Suprapubic skin (tissue), 4 donors: ENCODE results near the gene KCNIP3.

Experiments
- EP300 ChIP-seq: sonication (generic); formaldehyde crosslinking; IDR thresholded peaks from one replicate; pipeline ENCODE4 v1.6.1; 2017; ENCODE audit warnings: antibody characterized with exemption
- POLR2A ChIP-seq, 2 donors: fragments of 450-650 bp; IDR thresholded peaks; one replicate each; pipeline ENCODE4 v1.6.1; 2017; ENCODE audit warnings: antibody characterized with exemption in 2 of 2, mild to moderate bottlenecking in 2 of 2, moderate library complexity in 2 of 2
- POLR2AphosphoS5 ChIP-seq, 3 donors: sonication (generic); formaldehyde crosslinking; IDR thresholded peaks; one replicate each; pipeline ENCODE4 v1.6.1; 2017; ENCODE audit warnings: antibody characterized with exemption in 3 of 3
- TF ChIP-seq, protein P1 (sequence below), 2 donors: fragments of 200-600 bp in 1 of 2; fragments of 450-650 bp in 1 of 2; sonication (generic) in 1 of 2; IDR thresholded peaks; one replicate each; pipeline ENCODE4 v1.5.1; 2016 to 2019; ENCODE audit warnings: antibody characterized with exemption in 2 of 2, mild to moderate bottlenecking in 1 of 2, moderate library complexity in 1 of 2

DNA sequence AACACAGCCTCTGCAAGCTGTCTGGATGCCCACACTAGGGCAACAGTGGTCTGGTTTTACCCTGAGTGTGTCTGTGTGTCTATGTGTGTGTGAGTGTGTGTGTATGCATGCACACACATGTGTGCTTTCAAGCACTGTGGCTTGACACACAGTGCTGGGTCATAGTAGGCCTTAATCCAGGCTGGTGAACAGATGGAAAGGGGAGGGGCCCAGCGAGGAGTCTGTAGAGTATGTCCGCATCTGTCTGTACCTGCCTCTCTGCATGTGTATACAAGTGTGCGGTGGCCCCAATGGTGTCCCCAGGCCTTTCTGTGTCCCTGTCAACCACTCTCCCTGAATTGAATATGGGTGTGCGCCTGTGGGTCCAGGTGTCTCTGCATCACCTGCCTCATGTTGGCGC is 9.3 kb upstream of the KCNIP3 start:
- no peak for TF ChIP-seq POLR2A (IDR thresholded peaks at IDR 0.05)
- no peak for TF ChIP-seq EP300
- TF ChIP-seq, protein P1, sequence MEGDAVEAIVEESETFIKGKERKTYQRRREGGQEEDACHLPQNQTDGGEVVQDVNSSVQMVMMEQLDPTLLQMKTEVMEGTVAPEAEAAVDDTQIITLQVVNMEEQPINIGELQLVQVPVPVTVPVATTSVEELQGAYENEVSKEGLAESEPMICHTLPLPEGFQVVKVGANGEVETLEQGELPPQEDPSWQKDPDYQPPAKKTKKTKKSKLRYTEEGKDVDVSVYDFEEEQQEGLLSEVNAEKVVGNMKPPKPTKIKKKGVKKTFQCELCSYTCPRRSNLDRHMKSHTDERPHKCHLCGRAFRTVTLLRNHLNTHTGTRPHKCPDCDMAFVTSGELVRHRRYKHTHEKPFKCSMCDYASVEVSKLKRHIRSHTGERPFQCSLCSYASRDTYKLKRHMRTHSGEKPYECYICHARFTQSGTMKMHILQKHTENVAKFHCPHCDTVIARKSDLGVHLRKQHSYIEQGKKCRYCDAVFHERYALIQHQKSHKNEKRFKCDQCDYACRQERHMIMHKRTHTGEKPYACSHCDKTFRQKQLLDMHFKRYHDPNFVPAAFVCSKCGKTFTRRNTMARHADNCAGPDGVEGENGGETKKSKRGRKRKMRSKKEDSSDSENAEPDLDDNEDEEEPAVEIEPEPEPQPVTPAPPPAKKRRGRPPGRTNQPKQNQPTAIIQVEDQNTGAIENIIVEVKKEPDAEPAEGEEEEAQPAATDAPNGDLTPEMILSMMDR (IDR thresholded peaks at IDR 0.05): no peak
- TF ChIP-seq POLR2AphosphoS5 (IDR thresholded peaks at IDR 0.05): no peak
